HG03025 (cell line): Measurements from ENCODE around the gene SGSM2.

Experiments
- ATAC-seq: cut with Tn5 transposase; IDR thresholded peaks from one replicate; pipeline ENCODE4 v1.9.1; 2021; ENCODE audit warnings: mild to moderate bottlenecking, moderate library complexity; ENCODE audit not compliant: unreplicated experiment, low FRiP score

Gene SGSM2

GRCh38 chr17:2336215-2336851 is 968 bp upstream of the SGSM2 start, which contains the start of gene TSR1:
TSS of gene TSR1 (minus strand) at chr17:2336457. CDS start at chr17:2336427, 30 bp downstream.
- ATAC-seq = peak; percentile 61

DNA sequence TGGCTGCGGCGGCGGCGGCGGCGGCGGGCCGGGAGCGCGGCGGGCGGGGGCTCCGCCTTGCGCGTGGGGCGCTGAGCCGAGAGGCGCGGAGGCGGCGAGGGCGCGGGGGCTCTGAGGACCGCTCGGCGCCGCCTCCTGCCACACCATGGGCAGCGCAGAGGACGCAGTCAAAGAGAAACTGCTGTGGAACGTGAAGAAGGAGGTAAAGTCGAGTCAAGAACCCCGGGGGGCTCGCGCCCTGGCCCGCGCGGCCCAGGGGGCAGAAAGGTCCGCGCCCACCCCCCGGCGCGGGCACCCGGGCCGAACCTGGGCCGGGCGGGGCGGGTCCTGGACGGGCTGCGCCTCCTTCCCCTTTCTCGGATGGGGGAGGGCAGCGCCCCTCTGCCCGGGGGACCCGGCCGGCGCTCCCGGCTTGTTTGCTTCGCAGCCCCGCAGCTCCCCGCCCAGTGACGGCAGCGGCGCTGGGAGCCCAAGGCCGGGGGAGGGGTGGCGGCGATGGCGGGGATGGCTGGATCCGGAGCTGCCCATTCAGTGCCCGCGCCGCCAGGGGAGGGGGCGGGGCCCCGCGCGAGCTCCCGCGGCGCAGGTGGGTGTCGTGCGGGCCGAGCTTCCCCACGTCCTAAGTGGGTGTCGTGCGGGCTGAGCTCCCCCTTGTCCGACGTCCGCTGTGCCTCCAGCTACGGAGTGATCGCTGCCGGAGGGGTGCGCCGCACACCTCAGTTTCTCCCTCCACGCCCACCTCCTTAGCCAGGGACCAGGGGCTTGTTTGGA is 428 bp downstream of the SGSM2 start:
- peak; percentile 20 for ATAC-seq

- no peak for ATAC-seq
Measured at GRCh38 chr17:2338315-2338657, 985 bp downstream of the SGSM2 start.

GRCh38 chr17:2343421-2343820 is 6.1 kb downstream of the SGSM2 start:
- no peak for ATAC-seq

- no peak for ATAC-seq
Measured at GRCh38 chr17:2344528-2344927, 7.2 kb downstream of the SGSM2 start.

- ATAC-seq = no peak
Measured at GRCh38 chr17:2346475-2346874, 9.2 kb downstream of the SGSM2 start.

GRCh38 chr17:2347805-2348685 is 10.7 kb downstream of the SGSM2 start:
- no peak for ATAC-seq

- no peak for ATAC-seq
Measured at GRCh38 chr17:2351269-2351668, 14.0 kb downstream of the SGSM2 start.

GRCh38 chr17:2354311-2354710 is 17.0 kb downstream of the SGSM2 start:
- no peak for ATAC-seq

GRCh38 chr17:2357237-2357636 is 19.9 kb downstream of the SGSM2 start:
- no peak for ATAC-seq

DNA sequence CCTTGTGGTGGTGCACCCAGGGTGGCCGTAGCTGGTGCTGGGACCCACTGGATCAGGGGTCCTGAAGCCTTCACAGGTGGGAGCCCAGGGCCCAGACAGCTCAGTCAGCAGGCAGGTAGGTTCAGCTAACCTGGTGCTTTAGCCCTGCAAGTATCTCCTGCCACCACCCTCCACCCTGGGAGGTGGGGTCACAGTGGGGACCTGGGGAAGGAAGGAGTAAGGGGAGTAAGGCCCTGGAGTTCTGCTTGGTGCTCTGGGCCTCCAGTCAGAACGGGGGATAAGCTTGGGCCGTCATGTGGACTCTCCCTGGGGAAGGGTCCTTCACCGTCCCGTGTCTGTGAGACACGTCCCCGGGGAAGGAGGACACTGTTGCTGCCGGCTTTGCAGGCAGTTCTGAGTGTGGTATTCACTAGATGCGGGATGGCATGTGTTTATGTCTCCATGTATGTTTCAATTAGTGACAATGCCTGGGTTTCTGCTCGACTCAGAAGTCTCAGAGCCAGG is 20.7 kb downstream of the SGSM2 start:
- no peak for ATAC-seq

DNA sequence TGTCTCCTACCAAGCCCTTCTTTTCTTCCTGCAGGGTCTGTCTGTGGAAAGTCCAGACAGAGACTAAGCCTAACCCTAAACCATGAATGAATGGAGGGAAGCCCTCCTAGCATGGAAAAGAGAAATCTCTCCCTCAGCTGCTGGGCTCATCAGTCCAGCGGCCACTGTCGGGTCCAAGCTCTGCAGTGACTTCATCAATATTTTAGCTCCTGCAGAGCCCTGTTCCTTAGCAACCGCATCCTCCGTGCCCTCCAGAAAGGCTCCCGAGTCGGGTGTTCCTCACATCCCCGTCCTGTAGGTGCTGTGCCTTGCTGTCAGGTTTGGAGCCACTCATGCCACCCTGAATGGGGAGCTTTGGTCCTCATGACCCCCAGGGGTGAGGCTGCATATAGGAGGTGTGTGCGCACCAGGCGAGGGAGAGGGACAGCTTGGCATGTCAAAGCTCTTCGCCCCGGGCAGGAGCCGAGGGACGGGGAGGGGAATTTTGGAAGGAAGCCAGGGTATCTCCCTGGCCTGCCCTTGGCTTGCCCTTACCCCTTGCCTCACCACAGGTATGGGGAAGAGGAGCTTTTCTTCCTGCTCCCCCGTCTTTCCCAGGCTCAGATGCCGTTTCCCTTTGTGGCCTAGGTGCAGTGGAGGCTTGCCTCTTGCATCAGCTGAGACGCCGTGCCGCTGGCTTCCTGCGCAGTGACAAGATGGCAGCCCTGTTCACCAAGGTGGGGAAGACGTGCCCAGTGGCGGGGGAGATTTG is 23.9 kb downstream of the SGSM2 start:
- no peak for ATAC-seq

GRCh38 chr17:2362016-2362415 is 24.7 kb downstream of the SGSM2 start:
- ATAC-seq = no peak

- ATAC-seq = no peak
Measured at GRCh38 chr17:2362416-2362815, 25.1 kb downstream of the SGSM2 start.

DNA sequence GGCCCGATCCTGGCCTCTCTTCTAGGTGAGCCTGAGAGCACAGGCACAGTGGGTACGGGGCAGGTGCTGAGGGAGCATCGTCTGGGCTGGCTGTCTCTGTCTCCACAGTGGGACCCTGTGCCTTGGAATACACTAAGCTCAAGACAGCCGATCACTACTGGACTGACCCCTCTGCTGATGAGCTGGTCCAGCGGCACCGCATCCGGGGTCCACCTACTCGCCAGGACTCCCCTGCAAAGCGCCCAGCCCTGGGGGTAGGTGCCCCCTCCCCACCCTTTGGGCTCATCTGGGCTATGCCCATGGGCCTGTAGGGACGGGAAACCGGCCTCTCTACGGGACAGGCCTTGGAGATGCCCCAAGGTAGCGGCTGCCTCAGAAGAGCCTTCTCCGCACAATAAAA is 25.6 kb downstream of the SGSM2 start:
- no peak for ATAC-seq

- no peak for ATAC-seq
Measured at GRCh38 chr17:2363318-2363717, 26.0 kb downstream of the SGSM2 start.

- no peak for ATAC-seq
Measured at GRCh38 chr17:2363851-2364762, 26.8 kb downstream of the SGSM2 start.

DNA sequence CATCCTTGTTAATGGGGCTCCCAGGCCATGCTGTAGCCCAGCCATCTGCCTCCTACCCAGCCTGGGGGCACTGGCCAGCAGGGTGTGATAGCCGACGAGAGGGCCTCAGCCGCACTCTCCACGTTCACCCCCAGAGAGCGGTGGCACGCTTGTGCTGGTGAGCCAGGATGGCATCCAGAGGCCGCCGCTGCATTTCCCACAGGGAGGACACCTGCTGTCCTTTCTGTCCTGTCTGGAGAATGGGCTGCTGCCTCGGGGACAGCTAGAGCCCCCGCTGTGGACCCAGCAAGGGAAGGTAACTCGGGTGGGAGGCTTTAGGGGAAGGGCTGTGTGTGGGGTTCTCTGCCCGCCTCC is 27.4 kb downstream of the SGSM2 start:
- ATAC-seq = no peak

DNA sequence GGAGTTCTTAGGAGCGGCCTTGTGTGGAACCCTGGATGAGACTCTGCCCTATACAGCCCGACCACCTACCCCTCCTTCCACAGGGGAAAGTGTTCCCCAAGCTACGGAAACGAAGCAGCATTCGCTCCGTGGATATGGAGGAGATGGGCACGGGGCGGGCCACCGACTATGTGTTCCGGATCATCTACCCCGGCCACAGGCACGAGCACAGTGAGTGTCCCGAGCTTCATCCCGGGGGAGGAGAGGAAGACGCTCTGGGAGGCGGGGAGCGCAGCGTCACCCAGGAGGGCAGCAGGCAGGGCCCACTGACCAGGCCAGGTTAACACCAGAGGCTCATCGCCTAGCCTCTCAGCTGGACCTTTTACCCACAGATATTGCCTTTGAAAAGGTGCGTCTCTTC is 27.8 kb downstream of the SGSM2 start:
- no peak for ATAC-seq
